IPS-15b (cell line): Measurements from ENCODE around the gene FOXC1.

Experiments used
- H3K27me3 ChIP-seq: one replicate; pipeline ENCODE4 v1.6.1; 2013; ENCODE audit warnings: low read length; ENCODE audit not compliant: control insufficient read depth, insufficient read depth
- H3K36me3 ChIP-seq: one replicate; pipeline ENCODE4 v1.6.1; 2013; ENCODE audit warnings: low read length; ENCODE audit not compliant: control insufficient read depth, insufficient read depth
- H3K4me1 ChIP-seq: one replicate; pipeline ENCODE4 v1.6.1; 2013; ENCODE audit warnings: mild to moderate bottlenecking, low read length; ENCODE audit not compliant: control insufficient read depth, insufficient read depth
- H3K4me3 ChIP-seq: one replicate; pipeline ENCODE4 v1.5.1; 2013; ENCODE audit warnings: low read depth, low read length
- H3K9ac ChIP-seq: one replicate; pipeline ENCODE4 v1.6.1; 2013; ENCODE audit warnings: low read depth, mild to moderate bottlenecking, low read length
- H3K9me3 ChIP-seq: one replicate; pipeline ENCODE4 v1.6.1; 2013; ENCODE audit warnings: mild to moderate bottlenecking, low read length; ENCODE audit not compliant: control insufficient read depth, insufficient read depth

The FOXC1 gene

GRCh38 chr6:1609648-1610496, at the start of gene FOXC1:
Gene FOXC1 (plus strand): TSS chr6:1609915. CDS start chr6:1610446, 531 bp downstream.
- Histone ChIP-seq H3K36me3 (no peaks in the 10 kb centered on the region), H3K4me1 (peaks cover 11% of the 10 kb centered on the region), H3K4me3 (peak within 1 kb of the TSS; percentile 40), H3K27me3 (peaks cover 84% of the 10 kb centered on the region), H3K9me3 (no peaks in the 10 kb centered on the region), H3K9ac (no peak within 1 kb of the TSS)

GRCh38 chr6:1560281-1561058, 49.2 kb upstream of the FOXC1 start:
- no peaks in the 10 kb centered on the region for H3K36me3 ChIP-seq
- no peak overlapping the region for H3K4me3 ChIP-seq
- no peaks in the 10 kb centered on the region for H3K9me3 ChIP-seq
- H3K4me1 ChIP-seq, result no peaks in the 10 kb centered on the region
- H3K9ac ChIP-seq, result no peak overlapping the region
- H3K27me3 ChIP-seq, result peaks cover 6% of the 10 kb centered on the region

DNA sequence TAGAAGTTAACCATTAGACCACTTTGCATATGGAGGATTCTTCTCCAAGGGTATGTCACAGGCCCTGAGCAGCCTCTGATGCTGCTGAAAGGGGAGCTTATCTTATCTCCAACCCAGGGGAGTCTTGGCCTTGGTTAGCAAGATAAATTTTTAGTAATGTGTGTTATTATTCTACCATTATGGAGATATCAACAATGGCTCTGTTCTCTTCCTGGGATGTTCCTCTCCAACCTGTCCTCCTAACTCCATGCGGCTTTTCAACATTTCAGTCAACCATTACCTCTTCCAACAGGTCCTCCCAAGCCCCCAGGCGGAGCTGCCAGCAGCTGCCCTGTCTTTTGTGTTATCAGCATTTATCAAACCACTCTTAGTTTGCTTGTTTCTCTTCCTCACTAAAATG, 48.4 kb upstream of the FOXC1 start:
- no peak overlapping the region for H3K4me3 ChIP-seq
- no peaks in the 10 kb centered on the region for H3K9me3 ChIP-seq
- no peaks in the 10 kb centered on the region for H3K36me3 ChIP-seq
- H3K9ac ChIP-seq, result no peak overlapping the region
- peaks cover under 1% of the 10 kb centered on the region for H3K27me3 ChIP-seq
- no peaks in the 10 kb centered on the region for H3K4me1 ChIP-seq

DNA sequence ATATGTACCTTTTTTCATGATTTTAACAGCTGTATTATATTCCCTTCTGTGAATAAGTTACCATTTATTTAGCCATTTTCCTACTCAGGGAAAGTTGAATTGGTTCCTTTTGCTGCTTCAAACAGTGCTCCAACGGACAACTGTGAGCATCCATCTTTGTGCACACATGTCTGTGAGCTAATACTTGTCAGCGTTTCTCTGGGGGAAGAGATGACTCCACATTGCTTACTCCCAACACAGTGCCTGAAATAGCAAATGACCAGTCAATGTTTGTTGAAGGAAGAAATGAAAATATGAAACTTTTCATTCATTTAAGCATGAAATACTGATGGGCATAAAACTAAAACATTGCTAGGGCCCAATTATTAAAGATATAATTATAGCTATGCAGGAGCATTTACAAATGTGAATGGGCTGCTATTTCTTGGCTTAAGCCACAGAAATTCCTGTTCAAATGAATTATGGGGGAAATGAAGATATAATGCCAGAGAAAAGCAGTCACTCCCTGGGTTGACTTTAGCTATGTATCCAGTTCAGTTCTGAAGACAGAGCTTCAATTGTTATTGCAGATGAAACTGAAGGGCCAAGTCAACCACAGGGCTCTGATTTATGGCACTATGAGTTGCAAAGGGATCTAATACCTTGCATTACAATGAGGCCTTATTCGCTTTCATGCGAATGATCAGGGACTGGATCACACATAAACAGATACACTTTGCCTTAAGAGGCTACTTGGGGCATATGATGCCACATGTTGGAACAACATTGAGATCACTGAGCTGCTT, 47.4 kb upstream of the FOXC1 start:
- H3K36me3 ChIP-seq, result no peaks in the 10 kb centered on the region
- no peaks in the 10 kb centered on the region for H3K27me3 ChIP-seq
- no peak overlapping the region for H3K9ac ChIP-seq
- no peak overlapping the region for H3K4me3 ChIP-seq
- no peaks in the 10 kb centered on the region for H3K4me1 ChIP-seq
- H3K9me3 ChIP-seq, result no peaks in the 10 kb centered on the region

GRCh38 chr6:1569377-1569776, 40.3 kb upstream of the FOXC1 start:
- Histone ChIP-seq H3K9ac (no peak overlapping the region), H3K27me3 (no peaks in the 10 kb centered on the region), H3K9me3 (no peaks in the 10 kb centered on the region), H3K4me3 (no peak overlapping the region), H3K4me1 (peaks cover under 1% of the 10 kb centered on the region), H3K36me3 (no peaks in the 10 kb centered on the region)

- H3K36me3 ChIP-seq, result no peaks in the 10 kb centered on the region
- H3K9ac ChIP-seq, result no peak overlapping the region
- H3K4me3 ChIP-seq, result no peak overlapping the region
- H3K4me1 ChIP-seq, result peaks cover 9% of the 10 kb centered on the region
- no peaks in the 10 kb centered on the region for H3K27me3 ChIP-seq
- H3K9me3 ChIP-seq, result no peaks in the 10 kb centered on the region
Measured at GRCh38 chr6:1570848-1571247, 38.9 kb upstream of the FOXC1 start.

DNA sequence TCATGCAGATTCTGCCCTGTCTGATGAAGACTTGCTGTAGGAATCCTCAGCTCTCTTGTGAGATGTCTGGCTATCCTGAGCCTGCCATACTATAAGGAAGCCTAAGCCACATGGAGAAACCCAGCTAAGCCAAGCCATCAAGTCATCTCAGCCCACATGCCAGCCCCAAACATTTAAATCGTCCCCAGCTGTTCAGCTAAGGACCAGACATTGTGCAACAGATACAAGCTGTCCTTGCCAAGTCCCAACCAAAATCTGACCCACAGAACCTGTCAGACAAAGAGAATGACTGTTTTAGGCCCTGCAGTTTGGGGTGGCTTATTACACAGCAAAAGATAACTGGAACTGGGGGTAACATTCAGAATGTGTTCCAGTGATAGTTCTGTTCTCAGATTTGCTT, 36.8 kb upstream of the FOXC1 start:
- H3K4me1 ChIP-seq, result peaks cover 13% of the 10 kb centered on the region
- no peaks in the 10 kb centered on the region for H3K9me3 ChIP-seq
- no peak overlapping the region for H3K9ac ChIP-seq
- peaks cover 3% of the 10 kb centered on the region for H3K27me3 ChIP-seq
- H3K4me3 ChIP-seq, result no peak overlapping the region
- H3K36me3 ChIP-seq, result no peaks in the 10 kb centered on the region

GRCh38 chr6:1574083-1574761, 35.5 kb upstream of the FOXC1 start:
- no peak overlapping the region for H3K4me3 ChIP-seq
- H3K27me3 ChIP-seq, result peaks cover 3% of the 10 kb centered on the region
- no peaks in the 10 kb centered on the region for H3K36me3 ChIP-seq
- peaks cover 13% of the 10 kb centered on the region for H3K4me1 ChIP-seq
- H3K9me3 ChIP-seq, result no peaks in the 10 kb centered on the region
- no peak overlapping the region for H3K9ac ChIP-seq

DNA sequence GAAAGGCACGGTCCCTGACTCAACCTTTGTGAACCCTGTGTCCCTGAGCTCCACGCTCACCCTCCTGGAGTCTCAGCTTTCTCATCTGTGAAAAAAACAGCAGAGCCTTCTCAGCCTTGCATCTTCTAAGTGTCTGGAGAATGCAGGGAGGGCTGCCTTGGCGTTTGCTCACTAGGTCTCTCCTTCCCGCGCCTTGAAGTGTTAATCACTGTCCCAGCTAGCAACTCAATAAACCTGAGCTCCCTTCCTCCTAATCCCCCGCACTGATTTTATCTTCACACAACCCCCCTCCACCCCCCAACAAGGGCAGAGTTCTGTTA, 34.9 kb upstream of the FOXC1 start:
- Histone ChIP-seq H3K4me3 (no peak overlapping the region), H3K9me3 (no peaks in the 10 kb centered on the region), H3K4me1 (peaks cover 13% of the 10 kb centered on the region), H3K36me3 (no peaks in the 10 kb centered on the region), H3K27me3 (peaks cover 3% of the 10 kb centered on the region), H3K9ac (peak overlapping the region; percentile 16)

DNA sequence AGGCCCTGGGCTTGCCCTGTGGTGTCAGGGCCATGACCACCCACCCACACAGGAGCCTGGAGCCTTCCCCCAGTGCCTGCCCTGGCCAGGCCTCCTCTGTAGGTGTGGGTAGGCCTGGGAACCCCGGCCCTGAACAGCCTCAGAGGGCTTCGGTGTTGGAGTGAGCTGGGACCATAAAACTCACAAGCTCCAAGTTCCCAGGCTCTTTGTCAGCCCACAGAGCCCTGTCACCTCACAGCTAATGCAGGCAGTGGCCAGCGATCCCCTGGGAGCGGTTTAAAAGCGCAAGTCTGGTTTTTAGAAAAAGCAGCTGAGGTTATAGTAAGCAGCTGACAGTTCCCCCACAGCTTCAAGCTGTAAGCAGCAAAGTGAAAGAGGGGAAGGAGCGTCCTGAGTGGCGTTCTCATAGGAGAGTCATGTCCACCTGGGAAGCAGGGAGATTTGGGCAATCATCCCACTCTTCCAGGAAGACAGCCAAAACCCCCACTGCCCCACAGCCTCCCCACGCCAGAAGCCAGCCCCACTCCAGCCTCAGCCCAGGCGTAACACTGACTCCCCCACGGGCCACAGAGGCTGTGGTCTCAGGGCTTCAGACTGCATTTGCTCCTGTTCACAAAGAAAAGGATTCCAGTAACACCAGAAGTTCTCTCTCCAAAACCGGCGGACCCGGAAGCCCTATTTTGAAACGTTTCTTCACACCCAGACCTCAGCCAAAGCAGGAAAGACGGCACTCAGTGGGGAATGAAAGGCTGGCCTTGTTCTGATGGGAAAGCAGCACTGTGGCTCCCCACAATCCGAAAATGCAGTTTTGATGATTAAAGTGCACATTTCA, 34.3 kb upstream of the FOXC1 start:
- no peak overlapping the region for H3K4me3 ChIP-seq
- H3K36me3 ChIP-seq, result no peaks in the 10 kb centered on the region
- H3K9me3 ChIP-seq, result no peaks in the 10 kb centered on the region
- H3K9ac ChIP-seq, result peak overlapping the region; percentile 16
- H3K4me1 ChIP-seq, result peaks cover 13% of the 10 kb centered on the region
- peaks cover 3% of the 10 kb centered on the region for H3K27me3 ChIP-seq
